ENCODE results near the gene IGFBP3. TPM values are rescaled to one million over a fixed set of nuclear protein-coding genes. Genes with fewer than 3 reads are reported as not detected.

IGFBP3 gene
- total and polyA plus RNA-seq, 9 of the 15 experiments (the other 6 are each of a cell fraction or from before 2014, with no cell fraction given), result 0.08 to 0.22 (median 0.10) TPM; not detected in 5

GRCh38 chr7:45890902-45891461 is 30.1 kb downstream of the IGFBP3 start (continued):
- TF ChIP-seq, protein P1, sequence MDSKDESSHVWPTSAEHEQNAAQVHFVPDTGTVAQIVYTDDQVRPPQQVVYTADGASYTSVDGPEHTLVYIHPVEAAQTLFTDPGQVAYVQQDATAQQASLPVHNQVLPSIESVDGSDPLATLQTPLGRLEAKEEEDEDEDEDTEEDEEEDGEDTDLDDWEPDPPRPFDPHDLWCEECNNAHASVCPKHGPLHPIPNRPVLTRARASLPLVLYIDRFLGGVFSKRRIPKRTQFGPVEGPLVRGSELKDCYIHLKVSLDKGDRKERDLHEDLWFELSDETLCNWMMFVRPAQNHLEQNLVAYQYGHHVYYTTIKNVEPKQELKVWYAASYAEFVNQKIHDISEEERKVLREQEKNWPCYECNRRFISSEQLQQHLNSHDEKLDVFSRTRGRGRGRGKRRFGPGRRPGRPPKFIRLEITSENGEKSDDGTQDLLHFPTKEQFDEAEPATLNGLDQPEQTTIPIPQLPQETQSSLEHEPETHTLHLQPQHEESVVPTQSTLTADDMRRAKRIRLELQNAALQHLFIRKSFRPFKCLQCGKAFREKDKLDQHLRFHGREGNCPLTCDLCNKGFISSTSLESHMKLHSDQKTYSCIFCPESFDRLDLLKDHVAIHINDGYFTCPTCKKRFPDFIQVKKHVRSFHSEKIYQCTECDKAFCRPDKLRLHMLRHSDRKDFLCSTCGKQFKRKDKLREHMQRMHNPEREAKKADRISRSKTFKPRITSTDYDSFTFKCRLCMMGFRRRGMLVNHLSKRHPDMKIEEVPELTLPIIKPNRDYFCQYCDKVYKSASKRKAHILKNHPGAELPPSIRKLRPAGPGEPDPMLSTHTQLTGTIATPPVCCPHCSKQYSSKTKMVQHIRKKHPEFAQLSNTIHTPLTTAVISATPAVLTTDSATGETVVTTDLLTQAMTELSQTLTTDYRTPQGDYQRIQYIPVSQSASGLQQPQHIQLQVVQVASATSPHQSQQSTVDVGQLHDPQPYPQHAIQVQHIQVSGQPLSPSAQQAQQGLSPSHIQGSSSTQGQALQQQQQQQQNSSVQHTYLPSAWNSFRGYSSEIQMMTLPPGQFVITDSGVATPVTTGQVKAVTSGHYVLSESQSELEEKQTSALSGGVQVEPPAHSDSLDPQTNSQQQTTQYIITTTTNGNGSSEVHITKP (IDR thresholded peaks at IDR 0.05; ENCODE audit: partially characterized antibody), result no peak
- TF ChIP-seq ESRRB (CRISPR knock-in tag; IDR thresholded peaks at IDR 0.05; ENCODE audit: borderline replicate concordance) (no peak), FOSL1 (tag; conservative IDR thresholded peaks at IDR 0.05) (no peak), ZNF133 (CRISPR knock-in tag; IDR thresholded peaks at IDR 0.05) (no peak), REST (IDR thresholded peaks at IDR 0.05; ENCODE audit: borderline replicate concordance) (peak; percentile 44; the same call in 1 of the 2 replicates), REST (CRISPR knock-in tag; IDR thresholded peaks at IDR 0.05; ENCODE audit: low read depth) (no peak), TAL1 (IDR thresholded peaks at IDR 0.05) (no peak), SNRNP70 (optimal IDR thresholded peaks at IDR 0.05; ENCODE audit: low read depth, low read length) (no peak), POLR2A (conservative IDR thresholded peaks at IDR 0.05) (no peak), RAD21 (CRISPR knock-in tag; conservative IDR thresholded peaks at IDR 0.05 in 1 of 2, IDR thresholded peaks at IDR 0.05 in 1 of 2) (peak; percentile 68 to 73)
- TF ChIP-seq, protein P2, sequence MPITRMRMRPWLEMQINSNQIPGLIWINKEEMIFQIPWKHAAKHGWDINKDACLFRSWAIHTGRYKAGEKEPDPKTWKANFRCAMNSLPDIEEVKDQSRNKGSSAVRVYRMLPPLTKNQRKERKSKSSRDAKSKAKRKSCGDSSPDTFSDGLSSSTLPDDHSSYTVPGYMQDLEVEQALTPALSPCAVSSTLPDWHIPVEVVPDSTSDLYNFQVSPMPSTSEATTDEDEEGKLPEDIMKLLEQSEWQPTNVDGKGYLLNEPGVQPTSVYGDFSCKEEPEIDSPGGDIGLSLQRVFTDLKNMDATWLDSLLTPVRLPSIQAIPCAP (CRISPR knock-in tag; IDR thresholded peaks at IDR 0.05; ENCODE audit: borderline replicate concordance), result no peak
- TF ChIP-seq, protein P3, sequence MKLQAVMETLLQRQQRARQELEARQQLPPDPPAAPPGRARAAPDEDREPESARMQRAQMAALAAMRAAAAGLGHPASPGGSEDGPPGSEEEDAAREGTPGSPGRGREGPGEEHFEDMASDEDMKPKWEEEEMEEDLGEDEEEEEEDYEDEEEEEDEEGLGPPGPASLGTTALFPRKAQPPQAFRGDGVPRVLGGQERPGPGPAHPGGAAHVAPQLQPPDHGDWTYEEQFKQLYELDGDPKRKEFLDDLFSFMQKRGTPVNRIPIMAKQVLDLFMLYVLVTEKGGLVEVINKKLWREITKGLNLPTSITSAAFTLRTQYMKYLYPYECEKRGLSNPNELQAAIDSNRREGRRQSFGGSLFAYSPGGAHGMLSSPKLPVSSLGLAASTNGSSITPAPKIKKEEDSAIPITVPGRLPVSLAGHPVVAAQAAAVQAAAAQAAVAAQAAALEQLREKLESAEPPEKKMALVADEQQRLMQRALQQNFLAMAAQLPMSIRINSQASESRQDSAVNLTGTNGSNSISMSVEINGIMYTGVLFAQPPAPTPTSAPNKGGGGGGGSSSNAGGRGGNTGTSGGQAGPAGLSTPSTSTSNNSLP (IDR thresholded peaks at IDR 0.05; ENCODE audit: borderline replicate concordance, low read depth, low read length), result peak; percentile 87; the same call in 1 of the 2 replicates
